GM12878 (cell line): ENCODE measurements around the gene HCST. TPM values are rescaled to one million over a fixed set of nuclear protein-coding genes. Genes with fewer than 3 reads are reported as not detected.

Experiments
- ATAC-seq: fragments of 200-7000 bp; cut with Tn5 transposase; 3 replicates; pipeline ENCODE4 v1.9.1; 2020; ENCODE audit warnings: mild to moderate bottlenecking, moderate library complexity
- BruUV-seq: library from RNA; stranded (reverse); fragments of 400-500 nt; replicated peaks from 2 replicates; lab custom pipeline; 2021; lab: Mats Ljungman, UMichigan
- CTCF ChIA-PET: fragments of 300-600 bp; sonication (Branson Sonifier 250); formaldehyde crosslinking; extraction: SDS; loops from one replicate; lab custom pipeline; 2021; ENCODE audit warnings: inconsistent platforms; lab: Yijun Ruan, JAX
- POLR2A ChIA-PET: fragments of 350-600 bp; formaldehyde crosslinking; extraction: SDS; loops from one replicate; lab custom pipeline; 2021; ENCODE audit warnings: inconsistent platforms; lab: Charles Lee
- RAD21 ChIA-PET: fragments of 300-600 bp; sonication (Branson Sonifier 250); formaldehyde crosslinking; loops from one replicate; lab custom pipeline; 2023; ENCODE audit warnings: antibody characterized with exemption; ENCODE audit not compliant: unreplicated experiment; lab: Charles Lee
- SMC1A ChIA-PET: fragments of 300-600 bp; sonication (Branson Sonifier 250); formaldehyde crosslinking; loops from one replicate; lab custom pipeline; 2023; ENCODE audit not compliant: unreplicated experiment, uncharacterized antibody; lab: Charles Lee
- DNase-seq: peaks from one replicate; pipeline ENCODE4 v3.0.0-alpha.2; 2011; ENCODE audit warnings: low read depth, low spot score
- FAIRE-seq: peaks from 3 replicates; lab custom pipeline; 2011; peaks lifted over from hg19 to GRCh38; lab: Jason Lieb, UNC
- H2AFZ ChIP-seq: 2 replicates; pipeline ENCODE4 v1.6.0; 2011; ENCODE audit warnings: low read depth, low read length, control low read depth; ENCODE audit not compliant: control insufficient read depth
- H3K27ac ChIP-seq: 2 replicates; pipeline ENCODE4 v1.5.1; 2011; ENCODE audit warnings: control low read depth; ENCODE audit not compliant: control insufficient read depth, insufficient read depth
- H3K27me3 ChIP-seq, 2 experiments: replicated peaks in 1 of 2; 2 replicates each; pipeline versions ENCODE4 v1.6.0 to v1.6.1; 2011; ENCODE audit warnings: low read length in 1 of 2; ENCODE audit not compliant: control insufficient read depth in 2 of 2, insufficient read depth in 2 of 2
- H3K36me3 ChIP-seq, 2 experiments: 2 replicates each; pipeline ENCODE4 v1.5.1; 2011; ENCODE audit warnings: low read length in 1 of 2; ENCODE audit not compliant: control insufficient read depth in 2 of 2, insufficient read depth in 2 of 2
- H3K4me1 ChIP-seq: 2 replicates; pipeline ENCODE4 v1.6.1; 2011; ENCODE audit warnings: mild to moderate bottlenecking, low read length, moderate library complexity, mixed read lengths; ENCODE audit not compliant: control insufficient read depth, insufficient read depth
- H3K4me2 ChIP-seq: 2 replicates; pipeline ENCODE4 v1.6.0; 2011; ENCODE audit warnings: control low read depth; ENCODE audit not compliant: control insufficient read depth, insufficient read depth
- H3K4me3 ChIP-seq: fragments of 200-600 bp; sonication (generic); 2 replicates; pipeline ENCODE4 v1.5.1; 2016
- H3K79me2 ChIP-seq: 2 replicates; pipeline ENCODE4 v1.6.0; 2011; ENCODE audit warnings: low read length; ENCODE audit not compliant: control insufficient read depth, insufficient read depth
- H3K9ac ChIP-seq: 2 replicates; pipeline ENCODE4 v1.8.0; 2011; ENCODE audit warnings: low read length, control low read depth, mixed read lengths; ENCODE audit not compliant: control insufficient read depth, insufficient read depth
- H3K9me3 ChIP-seq: replicated peaks from 3 replicates; pipeline ENCODE4 v1.5.1; 2011; ENCODE audit warnings: mild to moderate bottlenecking, low read length; ENCODE audit not compliant: control insufficient read depth, insufficient read depth
- H4K20me1 ChIP-seq: 2 replicates; pipeline ENCODE4 v1.6.0; 2011; ENCODE audit not compliant: control insufficient read depth, insufficient read depth
- BMI1 ChIP-seq: fragments of 450-650 bp; IDR thresholded peaks from 2 replicates; pipeline ENCODE4 v1.6.1; 2016; ENCODE audit warnings: mild to moderate bottlenecking, moderate library complexity, borderline replicate concordance
- BRCA1 ChIP-seq: IDR thresholded peaks from 2 replicates; pipeline ENCODE4 v1.6.1; 2011; ENCODE audit warnings: low read depth, low read length, improper control_type of control experiment
- CEBPB ChIP-seq, 2 experiments: fragments of 150-350 bp in 1 of 2; IDR thresholded peaks; 2 replicates each; pipeline ENCODE4 v1.6.1; 2012 to 2014; ENCODE audit warnings: low read depth in 2 of 2, low read length in 2 of 2, borderline replicate concordance in 1 of 2, inconsistent platforms in 1 of 2
- CREB1 ChIP-seq: IDR thresholded peaks from 2 replicates; pipeline ENCODE4 v1.6.1; 2012; ENCODE audit warnings: low read depth, mild to moderate bottlenecking, inconsistent platforms
- DPF2 ChIP-seq: fragments of 450-650 bp; IDR thresholded peaks from 2 replicates; pipeline ENCODE4 v1.6.1; 2017; ENCODE audit warnings: mild to moderate bottlenecking
- IKZF1 ChIP-seq: fragments of 450-650 bp; conservative IDR thresholded peaks from 2 replicates; pipeline ENCODE4 v1.6.1; 2017; ENCODE audit warnings: antibody characterized with exemption, mild to moderate bottlenecking
- MYB ChIP-seq: fragments of 150-350 bp; IDR thresholded peaks from 2 replicates; pipeline ENCODE4 v1.6.1; 2014; ENCODE audit warnings: mild to moderate bottlenecking, low read depth, low read length, borderline replicate concordance
- NFXL1 ChIP-seq: fragments of 450-650 bp; IDR thresholded peaks from 2 replicates; pipeline ENCODE4 v1.6.1; 2017; ENCODE audit warnings: antibody characterized with exemption, mild to moderate bottlenecking, borderline replicate concordance
- SMAD5 ChIP-seq: IDR thresholded peaks from 2 replicates; pipeline ENCODE4 v1.6.1; 2016; ENCODE audit warnings: antibody characterized with exemption, low read depth
- STAT3 ChIP-seq: IDR thresholded peaks from 2 replicates; pipeline ENCODE4 v1.6.1; 2011; ENCODE audit warnings: low read depth, low read length, improper control_type of control experiment
- ZNF274 ChIP-seq: IDR thresholded peaks from one replicate; pipeline ENCODE4 v1.8.0; 2011; ENCODE audit not compliant: insufficient read length, insufficient read depth
- ZZZ3 ChIP-seq: IDR thresholded peaks from 2 replicates; pipeline ENCODE4 v1.6.1; 2011; ENCODE audit warnings: low read depth; ENCODE audit not compliant: control insufficient read depth, insufficient read length
- WGBS: methylation state at CpG from one replicate; pipeline ENCODE4 v1.1.6; 2016; ENCODE audit warnings: low lambda C conversion rate; ENCODE audit not compliant: insufficient replicate concordance, insufficient coverage; ENCODE audit errors: missing lambda C conversion rate; 5-methylcytosine and 5-hydroxymethylcytosine counted together
- in situ Hi-C: fragments of 300-500 bp; cut with MboI; formaldehyde crosslinking; loops from 9 replicates; pipeline ENCODE4 v1.14.3; 2018; ENCODE audit warnings: mixed read lengths
- intact Hi-C: fragments of 100-400 bp; cut with micrococcal nuclease; formaldehyde crosslinking; loops from one replicate; pipeline ENCODE4 v1.14.2; 2022; ENCODE audit not compliant: unreplicated experiment
- polyA plus RNA-seq, 11 experiments: library from polyadenylated mRNA; depleted of rRNA in 4 of 11; unstranded in 6 of 11; stranded (reverse) in 5 of 11; fragments of >200 nt; fragmentation: Nextera tagmentation in 4 of 11; fragmentation: Illumina TruSeq in 1 of 11; extraction: Ambion mirVana in 4 of 11; extraction: Trizol in 1 of 11; gene quantifications; 1 replicate in 1 of 11; 2 replicates in 10 of 11; pipeline versions ENCODE4 v1.2.1 to v1.2.3, GENCODE V29; 2011 to 2016; ENCODE audit warnings: inconsistent platforms in 2 of 11, missing spikeins in 2 of 11, low read depth in 1 of 11
- total RNA-seq, 4 experiments: library from RNA; depleted of rRNA in 3 of 4; stranded (reverse); fragments of >200 nt in 3 of 4; fragmentation: Illumina TruSeq in 1 of 4; extraction: Trizol in 1 of 4; gene quantifications; 2 replicates each; pipeline versions ENCODE4 v1.2.1 to v1.2.3, GENCODE V29; 2013 to 2021
- TF ChIP-seq, protein P1 (sequence below): fragments of 450-650 bp; IDR thresholded peaks from 2 replicates; pipeline ENCODE4 v1.6.1; 2017; ENCODE audit warnings: mild to moderate bottlenecking, low read depth, inconsistent platforms; ENCODE audit not compliant: poor library complexity, severe bottlenecking
- TF ChIP-seq, protein P2 (sequence below): fragments of 450-650 bp; formaldehyde crosslinking; IDR thresholded peaks from 2 replicates; pipeline ENCODE4 v1.4.0; 2020; ENCODE audit warnings: mild to moderate bottlenecking, moderate library complexity
- TF ChIP-seq, protein P3 (sequence below), 3 experiments: IDR thresholded peaks in 2 of 3; conservative IDR thresholded peaks in 1 of 3; 2 replicates each; pipeline ENCODE4 v1.5.1; 2011; ENCODE audit warnings: low read depth in 3 of 3, low read length in 3 of 3, mild to moderate bottlenecking in 3 of 3, control low read depth in 2 of 3, moderate library complexity in 2 of 3, inconsistent platforms in 1 of 3, mixed read lengths in 1 of 3; ENCODE audit not compliant: control insufficient read depth in 2 of 3, insufficient read depth in 1 of 3; ENCODE audit errors: extremely low read depth in 1 of 3

The HCST gene
- total and polyA plus RNA-seq, 10 of the 15 experiments (the other 5 are each of a cell fraction or from before 2014, with no cell fraction given) = 7.5 to 79.6 (median 33.6) TPM

DNA sequence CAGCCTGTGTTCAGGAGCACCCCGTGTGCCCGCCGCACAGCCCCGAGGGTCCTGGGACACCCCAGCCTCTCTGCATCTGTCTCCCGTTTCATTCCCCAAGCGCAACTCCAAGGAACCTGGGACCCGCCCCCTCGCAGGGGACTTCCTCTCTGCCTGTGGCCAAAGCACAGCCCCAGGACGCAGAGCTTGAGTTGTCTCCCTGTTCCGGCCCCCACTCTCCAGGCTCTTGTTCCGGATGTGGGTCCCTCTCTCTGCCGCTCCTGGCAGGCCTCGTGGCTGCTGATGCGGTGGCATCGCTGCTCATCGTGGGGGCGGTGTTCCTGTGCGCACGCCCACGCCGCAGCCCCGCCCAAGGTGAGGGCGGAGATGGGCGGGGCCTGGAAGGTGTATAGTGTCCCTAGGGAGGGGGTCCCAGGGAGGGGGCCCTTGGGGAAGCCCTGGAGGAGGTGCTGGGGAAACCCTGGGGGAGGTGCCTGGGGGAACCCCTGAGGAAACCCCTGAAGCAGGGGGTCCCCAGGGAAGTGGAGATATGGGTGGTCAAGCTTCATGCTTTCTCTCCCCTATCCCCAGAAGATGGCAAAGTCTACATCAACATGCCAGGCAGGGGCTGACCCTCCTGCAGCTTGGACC lies 1.3 kb downstream of the HCST start:
- POLR2A ChIA-PET = interaction anchor here (0.6 to 2.4 kb wide), 8 partner anchors 10 to 207 kb away, joined by 3 to 22 read pairs (median 3); partner anchors contain the start of gene LIN37
- H3K9ac ChIP-seq = peak overlapping the region; percentile 82
- TF ChIP-seq, protein P1, sequence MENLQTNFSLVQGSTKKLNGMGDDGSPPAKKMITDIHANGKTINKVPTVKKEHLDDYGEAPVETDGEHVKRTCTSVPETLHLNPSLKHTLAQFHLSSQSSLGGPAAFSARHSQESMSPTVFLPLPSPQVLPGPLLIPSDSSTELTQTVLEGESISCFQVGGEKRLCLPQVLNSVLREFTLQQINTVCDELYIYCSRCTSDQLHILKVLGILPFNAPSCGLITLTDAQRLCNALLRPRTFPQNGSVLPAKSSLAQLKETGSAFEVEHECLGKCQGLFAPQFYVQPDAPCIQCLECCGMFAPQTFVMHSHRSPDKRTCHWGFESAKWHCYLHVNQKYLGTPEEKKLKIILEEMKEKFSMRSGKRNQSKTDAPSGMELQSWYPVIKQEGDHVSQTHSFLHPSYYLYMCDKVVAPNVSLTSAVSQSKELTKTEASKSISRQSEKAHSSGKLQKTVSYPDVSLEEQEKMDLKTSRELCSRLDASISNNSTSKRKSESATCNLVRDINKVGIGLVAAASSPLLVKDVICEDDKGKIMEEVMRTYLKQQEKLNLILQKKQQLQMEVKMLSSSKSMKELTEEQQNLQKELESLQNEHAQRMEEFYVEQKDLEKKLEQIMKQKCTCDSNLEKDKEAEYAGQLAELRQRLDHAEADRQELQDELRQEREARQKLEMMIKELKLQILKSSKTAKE = no peak
- TF ChIP-seq DPF2 (peak; percentile 86), BRCA1 (no peak), MYB (no peak), IKZF1 (peak; percentile 97), NFXL1 (no peak), SMAD5 (no peak), ZZZ3 (no peak), CEBPB (IDR thresholded peaks at IDR 0.05; ENCODE audit: borderline replicate concordance in 1 of 2, low read depth in 2 of 2, low read length in 2 of 2) (no peak), CREB1 (peak; percentile 79), ZNF274 (no peak), BMI1 (no peak), STAT3 (no peak)
- TF ChIP-seq, protein P2, sequence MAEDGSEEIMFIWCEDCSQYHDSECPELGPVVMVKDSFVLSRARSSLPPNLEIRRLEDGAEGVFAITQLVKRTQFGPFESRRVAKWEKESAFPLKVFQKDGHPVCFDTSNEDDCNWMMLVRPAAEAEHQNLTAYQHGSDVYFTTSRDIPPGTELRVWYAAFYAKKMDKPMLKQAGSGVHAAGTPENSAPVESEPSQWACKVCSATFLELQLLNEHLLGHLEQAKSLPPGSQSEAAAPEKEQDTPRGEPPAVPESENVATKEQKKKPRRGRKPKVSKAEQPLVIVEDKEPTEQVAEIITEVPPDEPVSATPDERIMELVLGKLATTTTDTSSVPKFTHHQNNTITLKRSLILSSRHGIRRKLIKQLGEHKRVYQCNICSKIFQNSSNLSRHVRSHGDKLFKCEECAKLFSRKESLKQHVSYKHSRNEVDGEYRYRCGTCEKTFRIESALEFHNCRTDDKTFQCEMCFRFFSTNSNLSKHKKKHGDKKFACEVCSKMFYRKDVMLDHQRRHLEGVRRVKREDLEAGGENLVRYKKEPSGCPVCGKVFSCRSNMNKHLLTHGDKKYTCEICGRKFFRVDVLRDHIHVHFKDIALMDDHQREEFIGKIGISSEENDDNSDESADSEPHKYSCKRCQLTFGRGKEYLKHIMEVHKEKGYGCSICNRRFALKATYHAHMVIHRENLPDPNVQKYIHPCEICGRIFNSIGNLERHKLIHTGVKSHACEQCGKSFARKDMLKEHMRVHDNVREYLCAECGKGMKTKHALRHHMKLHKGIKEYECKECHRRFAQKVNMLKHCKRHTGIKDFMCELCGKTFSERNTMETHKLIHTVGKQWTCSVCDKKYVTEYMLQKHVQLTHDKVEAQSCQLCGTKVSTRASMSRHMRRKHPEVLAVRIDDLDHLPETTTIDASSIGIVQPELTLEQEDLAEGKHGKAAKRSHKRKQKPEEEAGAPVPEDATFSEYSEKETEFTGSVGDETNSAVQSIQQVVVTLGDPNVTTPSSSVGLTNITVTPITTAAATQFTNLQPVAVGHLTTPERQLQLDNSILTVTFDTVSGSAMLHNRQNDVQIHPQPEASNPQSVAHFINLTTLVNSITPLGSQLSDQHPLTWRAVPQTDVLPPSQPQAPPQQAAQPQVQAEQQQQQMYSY (CRISPR knock-in tag) = no peak
- TF ChIP-seq, protein P3, sequence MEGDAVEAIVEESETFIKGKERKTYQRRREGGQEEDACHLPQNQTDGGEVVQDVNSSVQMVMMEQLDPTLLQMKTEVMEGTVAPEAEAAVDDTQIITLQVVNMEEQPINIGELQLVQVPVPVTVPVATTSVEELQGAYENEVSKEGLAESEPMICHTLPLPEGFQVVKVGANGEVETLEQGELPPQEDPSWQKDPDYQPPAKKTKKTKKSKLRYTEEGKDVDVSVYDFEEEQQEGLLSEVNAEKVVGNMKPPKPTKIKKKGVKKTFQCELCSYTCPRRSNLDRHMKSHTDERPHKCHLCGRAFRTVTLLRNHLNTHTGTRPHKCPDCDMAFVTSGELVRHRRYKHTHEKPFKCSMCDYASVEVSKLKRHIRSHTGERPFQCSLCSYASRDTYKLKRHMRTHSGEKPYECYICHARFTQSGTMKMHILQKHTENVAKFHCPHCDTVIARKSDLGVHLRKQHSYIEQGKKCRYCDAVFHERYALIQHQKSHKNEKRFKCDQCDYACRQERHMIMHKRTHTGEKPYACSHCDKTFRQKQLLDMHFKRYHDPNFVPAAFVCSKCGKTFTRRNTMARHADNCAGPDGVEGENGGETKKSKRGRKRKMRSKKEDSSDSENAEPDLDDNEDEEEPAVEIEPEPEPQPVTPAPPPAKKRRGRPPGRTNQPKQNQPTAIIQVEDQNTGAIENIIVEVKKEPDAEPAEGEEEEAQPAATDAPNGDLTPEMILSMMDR (IDR thresholded peaks at IDR 0.05 in 2 of 3, conservative IDR thresholded peaks at IDR 0.05 in 1 of 3; ENCODE audit: control insufficient read depth in 2 of 3, extremely low read depth in 1 of 3, insufficient read depth in 1 of 3, low read depth in 3 of 3, low read length in 3 of 3) = no peak

More for the DNA sequence above, 1.3 kb downstream of the HCST start:
- DNase-seq (peak; percentile 84), ATAC-seq (peak; percentile 70), FAIRE-seq (peak; percentile 78)
- ChIA-PET CTCF (interaction anchor here (3.1 kb wide), 1 partner anchor 26 kb away, joined by 13 read pairs; no protein-coding TSS in a partner anchor), RAD21 (interaction anchor here (0.9 to 4.9 kb wide), 3 partner anchors 21 to 192 kb away, joined by 4 to 37 read pairs (median 4); no protein-coding TSS in a partner anchor), SMC1A (interaction anchor here (0.6 to 2.2 kb wide), 7 partner anchors 9 to 202 kb away, joined by 3 to 8 read pairs (median 3); no protein-coding TSS in a partner anchor)
- peak overlapping the region; percentile 96 for H3K27ac ChIP-seq
- WGBS = under 1% methylated on average over 24 of the region's 24 CpGs
- in situ Hi-C loops (loop anchor here (10.0 kb wide), 1 partner anchor 569 kb away; no protein-coding TSS in a partner anchor), intact Hi-C loops (loop anchor here (5.0 kb wide), 1 partner anchor 191 kb away; no protein-coding TSS in a partner anchor)
- H3K9me3 ChIP-seq = no peaks in the 10 kb centered on the region
- H2AFZ ChIP-seq = no peak overlapping the region
- no TSS peak for BruUV-seq
- peaks cover 21% of the 10 kb centered on the region for H3K79me2 ChIP-seq
- peak overlapping the region; percentile 96 for H3K4me3 ChIP-seq
- no peaks in the 10 kb centered on the region for H4K20me1 ChIP-seq
- no peaks in the 10 kb centered on the region for H3K36me3 ChIP-seq
- peak overlapping the region; percentile 98 for H3K4me2 ChIP-seq
- peaks cover 39% of the 10 kb centered on the region for H3K4me1 ChIP-seq
- no peaks in the 10 kb centered on the region for H3K27me3 ChIP-seq
